Islet precursor cell (in vitro differentiated cells): ENCODE results near the gene VSIR.
A peak's percentile ranks its signal among the peaks of the same experiment; 100 is the strongest.

Experiments used
- DNase-seq: peaks from one replicate; pipeline ENCODE4 v3.0.0-alpha.2; 2018

VSIR gene

DNA sequence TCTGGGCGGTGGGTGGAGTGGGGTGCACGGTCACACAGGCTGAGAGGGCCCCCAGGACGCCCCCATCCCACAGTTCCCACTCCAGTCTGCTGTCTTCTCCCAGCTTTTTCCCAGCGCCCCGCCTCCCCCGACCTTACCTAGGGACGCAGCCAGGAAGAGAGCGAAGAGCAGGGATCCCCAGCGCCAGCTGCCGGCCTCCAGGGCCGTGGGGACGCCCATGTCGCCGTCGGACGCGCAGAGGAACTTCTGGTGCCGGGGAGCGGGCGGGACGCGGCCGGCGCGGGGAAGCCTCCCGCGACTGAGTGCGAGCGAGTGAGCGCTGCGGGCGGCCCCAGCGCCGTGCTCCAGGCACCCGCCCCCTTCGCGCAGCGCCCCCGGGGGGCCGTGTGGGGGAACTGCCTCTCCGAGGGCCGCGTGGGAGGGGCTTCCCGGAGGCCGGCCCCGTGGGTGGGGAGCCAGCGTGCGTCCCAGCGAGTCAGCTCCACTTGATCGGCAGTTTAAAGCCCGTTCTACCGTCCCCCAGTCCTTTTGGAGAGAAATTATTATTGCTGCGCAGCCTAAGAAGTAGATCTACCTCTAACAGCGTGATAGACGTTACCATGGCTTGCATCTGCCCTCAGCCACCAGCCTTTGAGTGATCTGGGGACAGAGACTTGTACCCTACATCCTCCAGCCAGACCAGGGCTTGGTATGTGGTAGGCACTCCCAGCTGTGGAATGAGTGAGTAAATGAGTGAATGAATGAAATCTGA lies at the start of gene VSIR:
Gene VSIR, minus strand, starts transcription at position 300 of the 751 bp plus-strand sequence. Its CDS starts 81 bp downstream, at position 219.
- peak; percentile 90 for DNase-seq

- peak; percentile 46 for DNase-seq
These were observed 48.8 kb upstream of the VSIR start for GRCh38 chr10:71821909-71822763.

DNA sequence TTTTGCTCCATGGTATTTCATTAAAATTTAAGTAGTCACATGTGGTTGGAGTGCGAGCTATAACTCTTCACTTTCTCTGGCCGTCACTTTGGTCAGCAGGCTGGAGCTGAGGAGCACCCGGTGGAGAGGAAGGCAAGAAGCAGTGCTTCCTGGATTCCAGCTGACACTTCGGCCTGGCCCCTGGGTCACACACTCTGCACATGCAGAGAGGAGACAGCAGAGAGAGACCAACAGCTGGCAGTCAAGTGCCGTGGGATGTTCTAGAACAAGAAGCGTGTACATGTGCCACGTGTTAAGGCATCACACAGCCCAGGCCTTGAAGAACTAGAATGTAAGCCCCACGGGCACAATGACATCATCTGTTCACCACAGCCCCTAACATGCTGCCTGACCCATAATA lies 47.6 kb upstream of the VSIR start:
- no peak for DNase-seq

- no peak for DNase-seq
These were observed 46.7 kb upstream of the VSIR start for GRCh38 chr10:71819985-71820384.

DNA sequence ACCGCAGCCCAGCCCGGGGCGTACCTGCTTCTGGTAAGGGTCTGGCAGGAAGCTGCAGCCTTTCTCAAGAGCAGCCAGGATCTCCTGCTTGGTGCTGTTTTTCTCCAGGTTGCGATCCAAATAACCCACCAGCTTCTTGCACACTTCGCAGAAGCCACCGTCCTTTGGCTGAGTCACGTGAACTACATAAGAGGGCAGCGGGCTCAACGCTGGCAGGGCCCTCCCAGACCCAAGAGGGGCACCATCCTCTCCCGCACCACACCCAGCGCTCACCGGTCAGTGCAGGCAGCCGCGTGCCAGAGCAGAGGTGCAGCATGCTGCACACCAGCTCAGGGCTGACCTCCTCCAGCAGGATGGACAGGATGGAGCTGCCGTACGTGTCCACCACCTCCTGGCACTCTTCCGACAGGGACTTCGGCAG lies 46.1 kb upstream of the VSIR start:
- no peak for DNase-seq

DNA sequence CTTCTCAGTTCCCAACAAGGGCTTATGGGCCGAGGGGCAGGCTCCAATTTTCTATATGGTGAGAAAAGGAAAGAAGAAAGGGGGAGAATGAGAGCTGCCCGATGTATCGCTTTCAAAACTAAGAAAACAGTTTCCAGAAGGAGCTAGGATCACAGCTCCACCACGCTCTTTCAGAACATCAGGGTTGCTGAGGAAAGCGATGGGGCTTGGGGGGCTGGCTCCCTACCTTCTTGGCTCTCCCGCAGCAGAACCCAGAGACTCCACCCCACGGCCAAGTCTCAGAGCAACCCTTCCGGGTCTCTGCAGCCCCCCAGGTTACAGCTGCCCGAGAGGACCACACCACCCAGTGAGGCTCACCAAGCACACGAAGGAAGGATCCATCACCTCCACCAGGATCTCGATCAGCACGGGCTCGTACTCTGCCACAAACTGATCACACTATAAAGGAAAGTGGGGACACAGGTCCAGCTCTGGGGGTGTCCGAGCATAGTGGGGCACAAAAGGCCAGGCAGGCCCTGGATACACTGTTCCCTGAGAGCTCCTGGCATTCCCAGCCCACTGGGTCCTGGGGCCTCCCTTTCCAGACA lies 45.4 kb upstream of the VSIR start:
- no peak for DNase-seq

DNA sequence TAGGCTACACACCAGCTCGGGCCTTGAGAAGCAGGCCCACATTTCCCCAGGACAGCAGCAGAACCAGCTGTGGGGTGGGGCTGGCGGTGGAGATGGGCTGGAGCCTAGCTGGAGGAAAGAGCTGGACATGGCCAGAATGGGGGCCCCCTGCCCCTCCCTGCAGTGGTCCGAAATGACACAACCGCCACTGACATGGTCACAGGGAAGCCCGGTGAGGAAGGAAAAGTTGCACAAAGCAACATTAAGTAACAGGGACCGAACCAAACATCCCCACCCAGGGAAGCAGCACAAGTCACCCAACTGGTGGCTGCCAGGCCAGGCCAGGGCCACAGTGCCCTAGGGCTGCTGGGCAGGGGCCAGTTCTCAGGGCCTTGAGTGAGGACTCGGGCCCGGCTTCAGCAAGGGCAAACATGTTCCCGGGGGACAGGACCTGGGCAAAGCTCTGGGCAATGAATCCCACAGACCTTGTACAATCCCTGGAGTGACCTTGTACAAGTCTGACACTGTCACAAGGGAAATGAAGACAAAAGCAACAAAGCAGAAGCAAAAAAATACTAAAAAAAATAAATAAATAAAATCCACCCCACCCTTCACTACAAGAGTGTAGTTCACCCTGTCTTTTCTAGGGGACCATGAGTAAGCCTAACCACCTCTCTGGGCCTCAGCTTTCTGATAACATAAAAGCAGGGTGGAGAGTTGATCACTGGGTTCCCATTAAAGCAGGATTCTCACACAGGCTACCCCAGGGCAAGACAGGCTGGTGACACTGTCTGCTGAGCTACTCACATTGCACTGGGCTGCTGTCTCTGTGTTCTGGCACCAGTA lies 44.7 kb upstream of the VSIR start:
- peak; percentile 43 for DNase-seq

- no peak for DNase-seq
These were observed 43.8 kb upstream of the VSIR start for GRCh38 chr10:71816936-71817618.

DNA sequence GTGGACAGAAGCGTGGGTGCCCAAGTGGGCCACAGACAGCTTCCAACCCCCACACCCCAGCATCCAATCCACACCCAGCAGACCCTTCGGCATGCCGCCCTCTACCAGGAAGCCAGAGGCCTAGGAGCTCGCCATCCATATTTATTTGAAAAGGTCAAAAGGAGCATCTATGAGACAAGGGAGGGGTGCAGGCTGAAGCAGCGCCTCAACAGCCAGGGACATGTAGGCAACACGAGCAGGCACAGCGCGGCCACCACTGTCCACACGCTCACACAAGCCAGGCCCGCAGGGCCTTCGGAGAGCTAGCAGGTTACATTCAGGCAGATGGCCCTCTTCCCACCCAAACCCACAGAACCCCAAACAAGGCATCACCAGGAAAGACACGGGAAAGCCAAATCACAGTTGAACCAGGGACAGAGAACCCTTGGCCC lies 43.1 kb upstream of the VSIR start:
- peak; percentile 46 for DNase-seq

DNA sequence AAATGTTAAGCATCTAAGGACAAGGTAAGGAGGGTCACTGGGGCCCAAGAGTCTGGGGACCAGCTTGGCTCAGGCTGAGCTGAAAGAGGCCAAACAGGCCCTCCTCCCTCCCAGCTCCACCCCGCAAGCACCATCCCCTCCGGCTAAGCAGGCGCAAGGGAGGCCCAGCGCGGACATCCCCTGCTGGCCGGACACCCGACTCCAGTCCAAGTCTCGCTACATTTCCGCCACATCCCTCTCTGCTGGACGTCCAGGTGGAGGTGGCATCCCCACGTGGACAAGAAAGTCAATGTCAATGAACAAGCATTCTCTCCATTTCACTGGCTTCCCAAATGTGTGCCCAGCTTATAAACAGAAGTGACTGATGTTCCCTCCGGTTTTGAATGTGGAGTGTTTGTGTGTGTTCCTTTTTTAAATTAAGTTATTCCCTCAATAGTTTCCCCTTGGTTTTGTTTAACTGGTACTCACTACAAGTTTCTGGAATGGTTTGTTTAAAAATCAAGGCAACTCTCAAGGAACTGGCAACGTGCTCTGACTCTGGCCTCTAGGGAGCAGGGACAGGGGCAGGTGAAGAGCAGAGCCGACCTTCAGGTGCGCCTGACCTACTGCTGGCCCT lies 42.3 kb upstream of the VSIR start:
- DNase-seq, result no peak

- peak; percentile 55 for DNase-seq
These were observed 41.6 kb upstream of the VSIR start for GRCh38 chr10:71814922-71815411.

DNA sequence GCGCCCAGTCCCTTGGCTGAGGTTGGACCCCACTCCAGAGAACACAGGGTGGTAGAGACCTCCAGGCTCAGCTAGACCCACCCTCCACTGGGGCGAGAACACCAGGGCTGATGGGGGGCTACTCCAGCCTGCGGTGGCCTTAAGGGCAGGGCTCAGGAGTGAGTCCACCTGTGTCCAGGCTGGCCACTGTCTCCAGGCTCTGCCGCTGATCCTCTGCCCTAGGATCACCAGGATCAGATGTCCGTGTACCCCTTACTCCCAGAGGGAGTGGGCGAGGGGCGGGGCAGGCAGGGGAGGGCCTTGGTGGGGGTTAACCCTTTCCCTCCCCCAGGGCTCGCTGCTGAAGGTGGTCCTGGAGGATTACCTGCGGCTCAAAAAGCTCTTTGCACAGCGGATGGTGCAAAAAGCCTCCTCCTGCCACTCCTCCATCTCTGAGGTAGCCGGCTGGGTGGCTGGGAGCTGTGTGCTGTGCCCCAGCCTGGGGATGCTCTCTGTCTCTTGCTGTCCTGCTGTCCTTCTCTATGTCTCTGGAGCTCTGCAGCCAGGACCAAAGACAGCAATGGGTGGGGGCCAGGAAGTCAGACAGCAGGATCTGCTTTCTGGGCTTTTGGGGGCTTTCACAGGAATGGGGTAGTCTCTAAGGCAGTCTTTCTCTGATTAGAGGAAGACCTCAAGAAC lies 39.7 kb upstream of the VSIR start:
- no peak for DNase-seq

GRCh38 chr10:71812016-71812912 lies 38.9 kb upstream of the VSIR start:
- peak; percentile 75 for DNase-seq

GRCh38 chr10:71811351-71811750 lies 38.0 kb upstream of the VSIR start:
- DNase-seq, result no peak

- no peak for DNase-seq
These were observed 36.9 kb upstream of the VSIR start for GRCh38 chr10:71810048-71810750.

DNA sequence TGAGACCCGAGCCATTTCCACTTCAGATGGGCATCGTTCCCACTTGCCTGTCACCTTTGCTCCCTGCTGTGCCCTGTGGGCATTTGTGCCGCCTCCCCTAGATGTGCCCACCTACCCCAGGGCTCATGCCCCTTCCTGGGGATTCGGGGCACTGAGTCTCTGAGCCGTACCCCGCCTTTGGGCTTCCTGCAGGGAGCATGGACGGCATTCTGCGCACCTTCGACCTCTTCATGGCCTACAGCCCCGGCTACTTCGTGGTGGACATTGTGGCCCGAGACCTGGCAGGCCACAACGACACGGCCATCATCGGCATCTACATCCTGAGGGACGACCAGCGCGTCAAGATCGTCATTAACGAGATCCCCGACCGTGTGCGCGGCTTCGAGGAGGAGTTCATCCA lies 36.3 kb upstream of the VSIR start:
- DNase-seq, result no peak

GRCh38 chr10:71807557-71808510 lies 34.5 kb upstream of the VSIR start:
- DNase-seq, result no peak
